Suprapubic skin (tissue), 3 donors: ENCODE measurements around the gene COX4I1.

Experiments
- EP300 ChIP-seq: sonication (generic); formaldehyde crosslinking; IDR thresholded peaks from one replicate; pipeline ENCODE4 v1.6.1; 2017; ENCODE audit warnings: antibody characterized with exemption
- POLR2A ChIP-seq, 2 donors: fragments of 450-650 bp; IDR thresholded peaks; one replicate each; pipeline ENCODE4 v1.6.1; 2017; ENCODE audit warnings: antibody characterized with exemption in 2 of 2, mild to moderate bottlenecking in 2 of 2, moderate library complexity in 2 of 2
- TF ChIP-seq, protein P1 (sequence below), 2 donors: fragments of 200-600 bp in 1 of 2; fragments of 450-650 bp in 1 of 2; sonication (generic) in 1 of 2; IDR thresholded peaks; one replicate each; pipeline ENCODE4 v1.5.1; 2016 to 2019; ENCODE audit warnings: antibody characterized with exemption in 2 of 2, mild to moderate bottlenecking in 1 of 2, moderate library complexity in 1 of 2

DNA sequence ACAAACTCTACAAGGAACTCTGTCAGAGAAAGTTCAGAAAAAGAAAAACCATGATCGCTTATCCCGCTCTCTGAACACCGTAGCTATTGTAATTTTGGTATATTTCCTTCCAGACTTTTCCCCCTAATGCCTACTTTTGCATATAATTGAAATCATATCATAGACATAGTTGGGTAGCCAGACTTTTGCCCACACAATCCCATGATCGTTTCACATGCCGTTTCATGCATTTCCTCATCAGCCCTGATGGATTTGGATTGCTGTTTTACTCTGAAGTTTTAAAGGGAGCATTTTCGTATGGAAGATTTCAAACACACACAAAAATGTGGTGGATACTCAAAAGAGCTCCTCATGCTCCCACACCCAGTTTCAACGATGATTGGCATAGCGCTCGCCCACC lies 31.3 kb downstream of the COX4I1 start:
- TF ChIP-seq, protein P1, sequence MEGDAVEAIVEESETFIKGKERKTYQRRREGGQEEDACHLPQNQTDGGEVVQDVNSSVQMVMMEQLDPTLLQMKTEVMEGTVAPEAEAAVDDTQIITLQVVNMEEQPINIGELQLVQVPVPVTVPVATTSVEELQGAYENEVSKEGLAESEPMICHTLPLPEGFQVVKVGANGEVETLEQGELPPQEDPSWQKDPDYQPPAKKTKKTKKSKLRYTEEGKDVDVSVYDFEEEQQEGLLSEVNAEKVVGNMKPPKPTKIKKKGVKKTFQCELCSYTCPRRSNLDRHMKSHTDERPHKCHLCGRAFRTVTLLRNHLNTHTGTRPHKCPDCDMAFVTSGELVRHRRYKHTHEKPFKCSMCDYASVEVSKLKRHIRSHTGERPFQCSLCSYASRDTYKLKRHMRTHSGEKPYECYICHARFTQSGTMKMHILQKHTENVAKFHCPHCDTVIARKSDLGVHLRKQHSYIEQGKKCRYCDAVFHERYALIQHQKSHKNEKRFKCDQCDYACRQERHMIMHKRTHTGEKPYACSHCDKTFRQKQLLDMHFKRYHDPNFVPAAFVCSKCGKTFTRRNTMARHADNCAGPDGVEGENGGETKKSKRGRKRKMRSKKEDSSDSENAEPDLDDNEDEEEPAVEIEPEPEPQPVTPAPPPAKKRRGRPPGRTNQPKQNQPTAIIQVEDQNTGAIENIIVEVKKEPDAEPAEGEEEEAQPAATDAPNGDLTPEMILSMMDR (IDR thresholded peaks at IDR 0.05): no peak
- no peak for TF ChIP-seq POLR2A (IDR thresholded peaks at IDR 0.05)
- no peak for TF ChIP-seq EP300
